ENCODE measurements around the gene CDKN2B-AS1.

CDKN2B-AS1 gene

DNA sequence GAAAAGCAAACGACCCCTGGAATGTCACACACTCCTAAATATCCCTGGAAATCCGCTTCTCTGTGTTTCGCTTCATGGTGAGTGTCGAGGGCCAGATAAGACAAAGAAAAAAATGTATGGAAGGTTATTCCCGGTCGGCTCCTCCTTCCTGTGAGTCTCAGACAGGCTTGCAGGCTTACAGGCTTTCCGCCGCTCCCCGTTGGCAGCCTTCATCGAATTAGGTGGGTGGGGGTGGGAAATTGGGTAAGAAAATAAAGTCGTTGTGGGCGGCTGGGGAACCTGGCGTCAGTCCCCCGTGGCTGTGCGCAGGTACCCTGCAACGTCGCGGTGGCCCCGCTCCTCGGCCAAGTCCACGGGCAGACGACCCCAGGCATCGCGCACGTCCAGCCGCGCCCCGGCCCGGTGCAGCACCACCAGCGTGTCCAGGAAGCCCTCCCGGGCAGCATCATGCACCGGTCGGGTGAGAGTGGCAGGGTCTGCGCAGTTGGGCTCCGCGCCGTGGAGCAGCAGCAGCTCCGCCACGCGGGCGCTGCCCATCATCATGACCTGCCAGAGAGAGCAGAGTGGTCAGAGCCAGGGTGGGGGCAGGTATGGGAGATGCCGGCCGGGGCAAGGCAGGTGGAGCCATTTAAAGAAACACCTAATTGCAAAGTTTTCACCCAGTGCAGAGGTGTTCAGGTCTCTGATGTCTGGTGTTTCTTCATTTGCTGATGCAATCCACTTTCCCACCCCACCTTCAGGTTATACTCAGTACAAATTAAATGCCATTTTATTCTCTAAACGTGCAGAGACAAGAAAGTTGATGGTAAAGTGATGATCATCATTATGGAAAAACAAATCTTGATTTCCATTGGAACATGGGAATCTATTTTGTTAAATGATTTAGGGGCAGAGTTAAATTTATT lies 11.4 kb downstream of the CDKN2B-AS1 start:
- peak; percentile 61 for DNase-seq (ENCODE audit: low read depth, low spot score)

DNA sequence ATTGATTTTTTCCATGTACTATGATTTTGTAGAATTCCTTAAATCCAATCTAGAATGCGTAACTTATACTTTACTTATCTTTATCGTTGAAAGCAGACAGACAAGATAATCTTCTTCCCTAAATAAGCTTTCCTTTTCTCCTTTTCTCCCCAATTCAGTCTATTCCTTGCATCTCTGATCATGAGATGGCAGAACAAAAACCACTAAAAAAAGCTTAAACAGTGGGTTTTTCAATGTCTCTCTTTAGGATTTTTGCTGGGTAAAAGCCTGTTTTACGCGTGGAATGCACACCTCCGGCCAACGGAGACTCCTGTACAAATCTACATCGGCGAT lies 13.8 kb downstream of the CDKN2B-AS1 start:
- DNase-seq (ENCODE audit: low read depth, low spot score) = no peak

DNA sequence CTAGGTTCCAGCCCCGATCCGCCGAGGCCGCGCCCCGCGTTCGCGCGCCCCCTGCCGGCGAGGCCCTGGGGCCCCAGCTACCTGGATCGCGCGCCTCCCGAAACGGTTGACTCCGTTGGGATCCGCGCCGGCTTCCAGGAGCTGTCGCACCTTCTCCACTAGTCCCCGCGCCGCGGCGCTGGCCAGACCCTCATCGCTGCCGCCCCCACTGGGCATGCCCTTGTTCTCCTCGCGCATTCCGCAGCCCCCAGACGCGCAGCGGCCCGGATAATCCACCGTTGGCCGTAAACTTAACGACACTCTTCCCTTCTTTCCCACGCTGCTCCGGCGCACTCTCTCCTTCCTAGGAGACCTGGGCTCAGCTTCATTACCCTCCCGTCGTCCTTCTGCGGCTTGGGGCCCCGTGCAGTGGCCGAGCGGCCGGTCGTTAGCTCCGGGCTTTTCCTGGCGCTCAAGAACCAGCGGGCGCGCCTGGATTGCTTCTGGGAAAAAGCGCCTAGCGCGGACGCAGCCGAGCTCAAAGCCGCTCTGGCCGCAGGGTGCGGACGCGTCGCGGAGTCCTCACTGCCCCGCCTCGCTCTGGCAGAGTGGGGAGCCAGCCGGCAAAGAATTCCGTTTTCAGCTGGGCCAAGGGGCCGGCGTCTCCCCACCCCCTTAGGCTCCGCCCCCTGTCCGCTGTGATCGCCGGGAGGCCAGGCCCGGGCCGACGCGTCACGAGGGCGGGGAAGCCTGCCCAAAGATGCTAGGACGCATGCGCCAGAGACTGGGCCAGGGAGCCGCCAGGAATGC lies 14.3 kb downstream of the CDKN2B-AS1 start, which contains the start of gene CDKN2B:
Gene CDKN2B (minus strand): TSS at position 589 of the 789 bp plus-strand sequence. CDS start 352 bp downstream, at position 237.
- DNase-seq (ENCODE audit: low read depth, low spot score) = peak; percentile 99

DNA sequence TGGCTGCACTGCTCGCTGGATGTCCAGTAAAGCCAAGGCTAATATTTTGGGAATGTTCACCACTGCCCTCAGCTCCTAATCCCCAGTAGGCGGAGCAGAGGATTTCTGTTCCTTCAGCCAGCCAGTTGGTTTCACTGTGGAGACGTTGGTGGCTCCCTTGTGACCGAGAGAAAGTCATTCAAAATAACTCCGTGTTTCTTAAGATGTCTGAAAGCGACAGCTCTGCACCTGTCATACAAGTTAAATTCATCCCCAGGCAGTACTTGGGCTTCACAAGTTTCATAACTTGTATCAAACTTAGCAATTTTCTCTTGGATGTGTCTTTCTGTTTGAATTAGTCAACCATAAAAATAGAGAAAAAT lies 14.9 kb downstream of the CDKN2B-AS1 start:
- DNase-seq (ENCODE audit: low read depth, low spot score) = no peak

DNA sequence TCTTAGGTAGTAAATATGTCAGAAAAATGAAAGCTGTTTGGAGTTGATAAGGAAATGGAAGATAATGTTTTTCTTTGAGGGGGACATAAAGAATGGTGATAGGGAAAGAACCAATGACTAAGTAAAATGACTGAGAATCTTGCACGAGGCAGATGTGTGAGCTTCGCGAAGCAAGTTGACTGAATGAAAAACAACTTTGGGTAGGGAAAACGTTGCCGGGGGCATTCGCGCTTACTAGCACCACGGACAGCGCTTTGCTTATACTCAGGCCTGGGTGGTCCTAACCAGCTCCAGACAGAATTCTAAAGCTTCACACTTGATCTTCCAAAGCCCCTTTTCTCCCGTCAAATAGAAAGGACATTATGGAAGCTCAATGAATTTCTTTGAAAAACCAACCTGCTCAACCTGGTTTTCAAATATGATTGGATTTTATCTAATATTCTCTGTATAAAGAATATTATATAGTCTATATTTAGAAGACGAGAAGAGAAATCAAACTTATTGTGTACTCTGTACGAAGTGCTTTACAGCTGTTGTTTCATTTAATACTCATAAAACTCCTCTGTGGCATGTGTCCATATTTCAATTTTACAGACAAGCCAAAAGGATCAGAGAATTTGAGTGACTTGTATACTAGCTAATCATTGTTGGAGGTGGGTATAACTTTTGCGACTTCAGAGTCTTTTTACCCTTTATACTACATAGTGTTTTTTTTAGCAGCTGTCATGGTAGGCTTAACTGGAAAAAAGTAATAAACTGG lies 16.5 kb downstream of the CDKN2B-AS1 start:
- peak; percentile 75 for DNase-seq (ENCODE audit: low read depth, low spot score)

DNA sequence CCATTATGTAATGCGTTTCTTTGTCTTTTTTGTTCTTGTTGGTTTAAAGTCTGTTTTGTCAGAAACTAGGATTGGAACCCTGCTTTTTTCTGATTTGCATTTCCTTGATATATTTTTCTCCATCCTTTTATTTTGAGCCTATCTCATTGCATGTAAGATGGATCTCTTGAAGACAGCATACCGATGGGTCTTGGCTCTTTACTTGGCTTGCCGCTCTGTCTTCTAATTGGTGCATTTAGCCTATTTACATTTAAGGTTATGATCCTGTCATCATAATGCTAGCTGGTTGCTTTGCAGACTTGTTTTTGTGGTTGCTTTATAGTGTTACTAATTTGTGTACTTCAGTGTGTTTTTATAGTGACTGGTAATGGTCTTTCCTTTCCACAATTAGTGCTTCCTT lies 27.8 kb downstream of the CDKN2B-AS1 start:
- DNase-seq (ENCODE audit: low read depth, low spot score) = no peak

DNA sequence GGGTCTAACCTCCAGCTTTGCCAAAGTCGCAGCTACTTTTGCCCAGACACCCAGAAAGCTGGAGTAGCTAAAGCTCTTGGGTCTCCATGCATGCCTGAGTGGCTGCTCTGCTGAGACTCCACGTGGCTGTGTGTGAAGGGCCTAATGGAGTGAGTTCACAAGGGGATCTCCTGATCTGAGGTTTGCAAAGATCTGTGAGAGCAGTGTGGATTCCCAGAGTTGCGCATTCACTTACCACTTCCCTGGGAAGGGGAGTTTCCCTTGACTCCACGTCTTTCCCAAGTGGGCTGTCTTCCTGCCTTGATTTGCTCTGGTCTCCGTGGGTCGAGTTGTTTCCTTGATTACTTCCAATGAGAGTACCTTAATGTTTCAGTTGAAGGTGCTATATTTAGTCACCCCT lies 32.1 kb downstream of the CDKN2B-AS1 start:
- DNase-seq (ENCODE audit: low read depth, low spot score) = no peak

DNA sequence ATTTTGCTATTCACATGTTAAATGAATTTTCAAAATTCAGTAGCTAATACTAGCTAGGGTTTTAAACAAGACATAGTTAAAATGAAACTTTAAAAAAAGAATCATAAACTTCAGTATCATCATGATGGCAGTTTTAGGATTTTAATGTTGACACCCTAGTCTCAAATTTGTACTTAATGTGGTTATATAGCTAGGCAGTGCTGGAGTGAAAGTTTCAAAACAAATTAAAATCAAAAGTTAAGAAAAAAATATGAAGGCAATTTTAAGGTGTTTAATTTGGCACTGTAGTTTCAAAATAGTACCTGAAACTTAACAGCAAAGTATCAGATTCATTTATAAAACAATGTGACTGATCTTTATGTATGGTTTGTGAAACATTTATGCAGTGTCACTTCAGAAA lies 33.8 kb downstream of the CDKN2B-AS1 start:
- no peak for DNase-seq (ENCODE audit: low read depth, low spot score)

DNA sequence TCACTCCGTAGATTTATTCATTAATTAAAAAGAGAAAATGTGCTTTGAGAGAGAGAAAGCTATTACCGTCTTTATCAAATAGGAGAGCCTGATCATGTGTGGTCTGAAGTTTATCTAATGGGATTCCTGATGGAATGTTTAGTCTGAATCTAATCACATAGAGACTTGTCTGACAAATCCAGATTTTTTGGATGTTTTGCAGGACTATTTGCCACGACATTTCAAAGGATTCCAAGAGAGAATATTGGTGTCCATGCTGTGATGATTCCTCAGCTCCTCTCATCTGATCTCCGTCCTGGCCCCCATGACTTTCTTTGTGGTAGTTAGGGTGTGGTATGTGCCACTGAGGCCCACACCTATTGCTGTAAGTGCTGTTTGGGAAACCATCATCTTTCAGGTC lies 34.6 kb downstream of the CDKN2B-AS1 start:
- no peak for DNase-seq (ENCODE audit: low read depth, low spot score)

DNA sequence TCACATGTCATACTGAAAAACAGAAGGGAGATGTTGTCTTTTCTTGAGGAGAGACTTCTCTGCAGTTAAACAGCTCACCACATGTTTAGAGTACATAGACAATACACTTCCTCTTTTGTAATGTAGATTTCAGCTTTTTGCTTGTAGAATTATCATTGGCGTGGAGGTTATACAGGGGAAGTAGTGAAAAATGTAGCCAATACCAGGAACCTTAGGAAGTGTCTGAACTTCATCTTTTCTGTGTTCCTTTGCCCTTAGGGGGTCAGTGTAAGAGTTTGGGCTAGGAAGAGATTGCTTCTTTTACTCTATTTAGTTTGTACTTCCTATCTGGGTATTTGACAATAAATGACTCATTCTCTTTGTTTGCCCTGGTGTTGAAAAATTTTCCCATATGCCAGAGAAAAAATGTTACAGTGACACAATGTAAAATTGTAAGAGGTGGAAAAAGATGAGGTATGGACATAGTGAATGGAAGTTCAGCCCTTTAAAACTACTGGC lies 35.6 kb downstream of the CDKN2B-AS1 start:
- peak; percentile 50 for DNase-seq (ENCODE audit: low read depth, low spot score)

DNA sequence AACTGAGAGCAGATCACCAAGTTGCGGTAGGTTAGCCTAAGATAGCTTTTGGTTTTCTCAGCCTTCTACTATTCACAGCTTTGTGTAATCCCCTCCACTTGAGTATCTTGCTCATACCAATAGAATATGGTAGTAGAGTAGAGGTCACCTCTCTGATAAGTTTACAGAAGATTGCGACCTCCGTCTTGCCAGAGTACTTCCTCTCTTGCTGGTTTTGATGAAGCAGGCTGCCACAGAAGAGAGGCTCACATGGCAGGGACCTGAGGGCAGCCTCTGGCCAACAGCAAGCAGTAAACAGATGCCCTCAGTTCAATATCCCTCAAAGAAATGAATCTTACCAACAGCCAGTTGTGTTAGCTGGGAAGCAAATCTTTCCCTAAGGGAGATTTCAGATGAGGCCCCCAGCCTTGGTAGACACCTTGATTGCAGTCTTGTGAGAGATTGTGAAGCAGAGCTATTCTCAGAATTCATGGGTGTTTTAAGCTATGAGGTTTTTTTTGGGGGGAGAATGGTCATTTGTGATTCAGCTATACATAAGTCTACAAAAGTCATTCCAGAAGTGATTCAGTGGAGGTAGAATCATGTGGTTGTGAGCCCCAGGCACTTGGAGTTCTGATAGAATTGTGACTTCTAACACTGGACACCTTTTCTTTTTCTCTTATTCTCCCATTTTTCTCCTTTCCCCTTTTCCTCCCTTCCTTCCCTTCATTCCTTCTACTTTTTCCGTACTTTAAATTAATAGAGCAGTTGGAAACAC lies 37.2 kb downstream of the CDKN2B-AS1 start:
- no peak for DNase-seq (ENCODE audit: low read depth, low spot score)

DNA sequence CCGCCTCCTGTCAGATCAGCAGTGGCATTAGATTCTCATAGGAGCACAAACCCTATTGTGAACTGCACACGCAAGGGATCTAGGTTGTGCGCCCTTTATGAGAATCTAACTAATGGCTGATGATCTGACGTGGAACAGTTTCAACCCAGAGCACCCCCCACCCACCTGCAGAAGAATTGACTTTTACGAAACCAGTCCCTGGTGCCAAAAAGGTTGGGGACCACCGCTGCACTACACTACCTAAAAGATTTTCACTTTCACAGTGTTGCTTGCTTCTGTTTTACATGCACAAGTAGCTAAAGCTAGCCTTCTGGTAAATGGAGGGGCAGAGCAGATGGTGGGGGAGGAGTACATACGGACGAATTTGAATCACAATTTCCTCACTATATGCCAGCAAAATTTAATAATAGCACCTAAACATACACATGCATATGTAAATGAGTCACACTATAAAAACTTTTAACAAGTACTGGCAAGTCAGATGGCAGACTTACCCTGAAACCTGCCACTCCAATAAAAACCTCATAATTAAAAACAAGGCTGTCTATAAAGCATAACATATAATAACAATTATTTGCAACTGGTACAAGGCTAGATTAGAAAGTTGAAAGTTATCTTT lies 38.5 kb downstream of the CDKN2B-AS1 start:
- DNase-seq (ENCODE audit: low read depth, low spot score) = no peak

DNA sequence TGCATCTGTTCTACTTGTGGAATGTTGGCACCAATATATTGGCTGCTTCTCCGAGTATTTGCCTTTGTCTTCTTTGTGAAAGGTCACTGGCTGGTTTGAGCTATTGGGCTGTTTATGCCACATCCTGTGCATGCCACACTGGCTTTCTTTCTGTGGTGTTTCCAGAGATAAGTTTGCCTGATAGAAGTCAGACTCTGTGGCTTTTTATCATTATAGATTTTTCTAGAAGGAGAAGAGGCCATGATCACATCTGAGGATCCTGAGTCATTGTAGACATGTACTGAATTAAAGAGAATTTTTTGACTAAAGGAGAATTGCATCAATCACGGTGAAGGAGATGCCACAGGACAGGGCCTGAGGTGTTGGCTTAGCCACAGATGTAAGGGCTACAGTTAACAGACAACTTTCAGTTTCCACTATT lies 41.0 kb downstream of the CDKN2B-AS1 start:
- peak; percentile 61 for DNase-seq (ENCODE audit: low read depth, low spot score)

DNA sequence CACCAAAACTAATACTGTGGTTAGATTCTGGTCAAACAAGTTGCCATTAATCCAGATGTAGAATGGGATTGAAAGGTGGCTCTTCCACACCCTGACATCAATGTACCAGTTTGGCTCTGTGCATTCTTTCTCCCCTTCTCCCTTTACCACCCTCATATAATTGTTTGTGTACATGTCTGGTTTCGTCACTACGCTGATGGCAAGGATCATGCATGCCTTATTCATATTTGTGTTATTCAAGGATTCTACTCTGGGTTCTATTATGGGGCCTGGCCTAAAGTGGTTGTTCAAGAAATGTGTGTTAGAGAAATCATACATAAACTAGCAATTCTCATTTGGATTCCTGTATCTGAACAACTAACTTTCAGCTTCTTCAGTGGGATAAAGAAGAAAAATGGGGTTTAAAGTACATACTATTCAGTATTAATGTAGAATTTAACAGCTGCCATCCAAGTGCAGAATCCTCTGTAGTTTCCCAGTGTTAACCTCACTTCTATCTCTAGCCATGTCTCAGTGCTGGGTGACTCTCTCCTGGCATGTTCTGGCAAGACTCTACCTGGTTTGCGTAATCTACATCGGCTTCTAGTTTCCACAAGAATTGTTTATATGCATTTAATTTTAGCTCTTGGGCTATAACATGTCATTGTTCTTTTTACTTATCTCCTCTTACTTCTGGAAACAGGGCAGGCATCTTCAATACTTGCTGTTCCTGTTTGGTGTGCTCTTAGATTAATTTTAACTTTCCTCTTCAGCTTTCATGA lies 42.5 kb downstream of the CDKN2B-AS1 start:
- DNase-seq (ENCODE audit: low read depth, low spot score) = no peak

DNA sequence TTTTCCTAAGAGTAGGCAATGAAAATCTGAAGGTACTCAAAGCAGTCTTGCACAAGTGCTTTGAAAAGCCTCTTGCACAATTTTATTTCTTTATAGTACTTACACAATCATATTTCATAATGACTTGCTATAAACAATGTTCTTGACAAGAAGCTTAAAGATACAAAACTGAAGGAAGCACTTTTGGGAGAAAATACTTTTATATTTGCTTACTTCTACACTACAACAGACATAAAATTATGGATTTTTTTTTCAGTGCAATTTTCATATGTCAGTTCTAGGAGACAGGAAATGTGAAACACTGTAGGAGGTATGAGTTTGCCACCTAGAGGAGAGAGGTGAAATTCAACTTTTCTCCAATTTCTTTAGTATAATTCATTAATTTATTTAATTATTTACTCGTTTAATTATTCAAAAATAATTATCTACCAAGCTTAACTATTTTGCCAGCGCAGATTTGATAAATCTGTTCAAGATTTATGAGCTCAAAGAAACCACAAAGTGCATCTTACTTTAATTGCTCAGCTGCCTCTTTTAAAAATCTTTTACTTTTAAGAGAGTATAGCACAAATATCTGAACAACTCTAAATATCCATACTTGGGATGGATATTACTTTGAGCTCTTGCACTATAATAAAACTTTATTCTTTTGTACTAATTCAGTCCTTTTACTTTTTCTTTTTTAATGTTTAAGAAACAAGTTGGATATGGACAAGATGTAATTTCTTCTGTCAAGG lies 43.5 kb downstream of the CDKN2B-AS1 start:
- DNase-seq (ENCODE audit: low read depth, low spot score) = peak; percentile 41

DNA sequence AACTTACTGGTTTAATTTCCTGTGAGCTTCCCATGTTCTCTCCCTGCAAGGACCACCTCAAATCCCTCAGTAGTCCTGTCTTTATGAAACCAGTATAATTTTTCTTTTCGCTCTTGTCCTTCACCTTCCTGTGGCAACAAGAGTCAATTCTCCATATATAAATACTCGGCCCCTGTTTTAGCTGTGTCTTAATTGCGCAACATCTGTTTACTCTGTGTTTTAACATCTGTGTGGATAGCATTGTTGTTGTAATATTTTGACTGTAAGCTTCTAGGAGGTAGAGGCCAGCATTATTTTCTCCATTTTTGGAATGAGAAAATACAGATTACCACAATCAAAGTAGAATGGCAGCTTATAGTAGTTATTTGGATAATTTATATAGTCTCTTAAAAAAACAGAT lies 44.7 kb downstream of the CDKN2B-AS1 start:
- DNase-seq (ENCODE audit: low read depth, low spot score) = no peak

DNA sequence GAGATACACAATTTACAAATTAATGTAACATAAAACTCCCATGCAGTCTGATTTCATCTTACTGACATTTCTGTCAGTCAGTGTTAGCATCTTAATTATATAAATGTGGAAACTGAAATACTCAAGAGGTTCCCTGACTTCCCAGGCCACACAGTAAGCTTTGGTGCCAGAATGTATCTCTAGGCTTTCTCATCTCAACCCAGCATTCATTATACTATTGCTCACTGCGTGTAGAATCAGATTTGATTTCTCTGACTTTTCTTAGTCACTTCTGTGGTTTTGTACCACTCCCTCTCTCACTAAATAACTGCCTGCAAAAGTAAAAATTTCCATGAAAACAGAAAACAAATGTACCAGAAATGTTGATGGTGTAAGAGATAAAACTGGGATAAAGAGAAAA lies 46.2 kb downstream of the CDKN2B-AS1 start:
- peak; percentile 67 for DNase-seq (ENCODE audit: low read depth, low spot score)

DNA sequence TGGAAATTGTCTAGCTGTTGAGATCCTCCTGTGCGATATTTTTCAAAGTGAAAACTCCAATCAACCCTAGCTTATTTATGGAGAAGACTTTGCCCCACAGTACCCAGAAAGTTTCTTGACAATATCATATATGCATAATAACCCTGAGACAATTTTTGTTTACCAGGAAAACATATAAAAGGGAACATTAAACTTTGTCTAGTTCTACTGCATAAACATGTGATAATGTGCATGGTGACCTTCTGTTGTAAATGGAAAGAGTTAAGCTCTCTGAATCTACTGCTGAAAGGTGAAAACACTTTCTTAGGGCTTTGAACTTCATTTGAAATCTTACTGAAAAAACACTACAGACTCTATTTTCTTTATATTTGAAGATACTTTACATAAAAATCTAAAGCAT lies 46.8 kb downstream of the CDKN2B-AS1 start:
- no peak for DNase-seq (ENCODE audit: low read depth, low spot score)

DNA sequence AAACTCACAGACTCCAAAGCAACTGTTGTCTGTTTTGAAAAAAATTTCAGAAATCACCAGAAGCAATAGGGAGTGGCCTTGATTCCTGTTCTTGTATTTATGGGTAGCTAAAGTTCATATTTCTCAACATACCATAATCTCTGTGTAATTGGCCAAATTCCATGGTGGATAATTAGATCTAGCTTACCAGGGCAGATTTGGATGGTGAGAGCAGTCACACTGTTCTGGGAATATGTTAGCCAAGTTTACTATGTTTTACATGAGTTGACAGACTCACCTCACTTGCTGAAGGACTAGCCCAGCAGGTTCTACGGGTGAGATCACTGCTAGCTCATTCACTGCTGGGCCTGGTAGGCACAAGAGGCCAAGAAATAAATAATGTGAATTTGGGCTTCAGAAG lies 47.2 kb downstream of the CDKN2B-AS1 start:
- peak; percentile 17 for DNase-seq (ENCODE audit: low read depth, low spot score)

All from astrocyte of the hippocampus (primary cell).